HL-60 (cell line): ENCODE measurements around the gene ZBTB40.
A peak's percentile ranks its signal among the peaks of the same experiment; 100 is the strongest.

Experiments used
- CTCF ChIP-seq: IDR thresholded peaks from one replicate; pipeline ENCODE4 v1.5.1; 2011; ENCODE audit warnings: low read length, control low read depth, inconsistent platforms; ENCODE audit not compliant: insufficient read depth
- POLR2AphosphoS5 ChIP-seq: IDR thresholded peaks from 2 replicates; pipeline ENCODE4 v1.6.1; 2012; ENCODE audit warnings: low read depth
- REST ChIP-seq: IDR thresholded peaks from 2 replicates; pipeline ENCODE4 v1.6.1; 2012; ENCODE audit warnings: low read depth; ENCODE audit not compliant: insufficient replicate concordance
- SPI1 ChIP-seq: IDR thresholded peaks from 2 replicates; pipeline ENCODE4 v1.6.1; 2012; ENCODE audit warnings: low read depth, mild to moderate bottlenecking, borderline replicate concordance

- TF ChIP-seq REST (no peak), CTCF (no peak), POLR2AphosphoS5 (no peak), SPI1 (peak; percentile 70; the same call in 1 of the 2 replicates)
Measured at GRCh38 chr1:22461678-22462527, 10.3 kb downstream of the ZBTB40 start.
